Measurements from ENCODE around the gene MED23. TPM values are rescaled to one million over a fixed set of nuclear protein-coding genes. Genes with fewer than 3 reads are reported as not detected.

The MED23 gene
- total RNA-seq, 3 donors from 2014 or later: 25.8 to 40.6 (median 28.2) TPM

GRCh38 chr6:131655387-131655786 is 27.3 kb upstream of the MED23 start:
- Histone ChIP-seq H3K36me3 (ENCODE audit: low read depth) (no peaks in the 10 kb centered on the region), H3K4me1 (ENCODE audit: low read depth) (peaks cover 4% of the 10 kb centered on the region), H3K4me3 (no peak overlapping the region), H3K9me3 (no peaks in the 10 kb centered on the region)
- no peak for DNase-seq
- ATAC-seq: no peak
- intact Hi-C loops (cut with DNase I, micrococcal nuclease): no loop called here
- TF ChIP-seq CTCF (IDR thresholded peaks at IDR 0.05): no peak

- DNase-seq (no peak), ATAC-seq (no peak)
- Histone ChIP-seq H3K36me3 (ENCODE audit: low read depth) (no peaks in the 10 kb centered on the region), H3K4me1 (ENCODE audit: low read depth) (peaks cover 4% of the 10 kb centered on the region), H3K4me3 (no peak overlapping the region), H3K9me3 (no peaks in the 10 kb centered on the region)
- no peak for TF ChIP-seq CTCF (IDR thresholded peaks at IDR 0.05)
- intact Hi-C loops (cut with DNase I, micrococcal nuclease): no loop called here
Measured at GRCh38 chr6:131654326-131654725, 26.3 kb upstream of the MED23 start.

GRCh38 chr6:131652472-131652871 is 24.4 kb upstream of the MED23 start:
- intact Hi-C loops (cut with DNase I, micrococcal nuclease): no loop called here
- Histone ChIP-seq H3K4me1 (ENCODE audit: low read depth) (peaks cover 4% of the 10 kb centered on the region), H3K4me3 (no peak overlapping the region), H3K36me3 (ENCODE audit: low read depth) (no peaks in the 10 kb centered on the region), H3K9me3 (no peaks in the 10 kb centered on the region)
- DNase-seq (peak in 1 of 3 donors; percentile 79), ATAC-seq (peak; percentile 91)
- TF ChIP-seq CTCF (IDR thresholded peaks at IDR 0.05): no peak

GRCh38 chr6:131651782-131652181 is 23.7 kb upstream of the MED23 start:
- intact Hi-C loops (cut with DNase I, micrococcal nuclease): no loop called here
- DNase-seq (peak; percentile 44 to 50 (median 50)), ATAC-seq (peak; percentile 84)
- Histone ChIP-seq H3K4me3 (no peak overlapping the region), H3K4me1 (ENCODE audit: low read depth) (peaks cover 4% of the 10 kb centered on the region), H3K36me3 (ENCODE audit: low read depth) (no peaks in the 10 kb centered on the region), H3K9me3 (no peaks in the 10 kb centered on the region)
- no peak for TF ChIP-seq CTCF (IDR thresholded peaks at IDR 0.05)

GRCh38 chr6:131646249-131646670 is 18.2 kb upstream of the MED23 start:
- ATAC-seq: no peak
- Histone ChIP-seq H3K36me3 (ENCODE audit: low read depth) (no peaks in the 10 kb centered on the region), H3K4me3 (no peak overlapping the region), H3K9me3 (no peaks in the 10 kb centered on the region), H3K4me1 (ENCODE audit: low read depth) (no peaks in the 10 kb centered on the region)
- TF ChIP-seq CTCF (IDR thresholded peaks at IDR 0.05): no peak
- intact Hi-C loops (cut with DNase I, micrococcal nuclease): no loop called here
- DNase-seq: no peak

- no peak for TF ChIP-seq CTCF (IDR thresholded peaks at IDR 0.05)
- no peaks in the 10 kb centered on the region for H3K9me3 ChIP-seq
- DNase-seq: no peak
- H3K36me3 ChIP-seq (ENCODE audit: low read depth): no peaks in the 10 kb centered on the region
- ATAC-seq: peak; percentile 45
- intact Hi-C loops (cut with DNase I, micrococcal nuclease): no loop called here
- H3K4me1 ChIP-seq (ENCODE audit: low read depth): no peaks in the 10 kb centered on the region
- no peak overlapping the region for H3K4me3 ChIP-seq
Measured at GRCh38 chr6:131645846-131646245, 17.8 kb upstream of the MED23 start.

Measured in mucosa of descending colon (tissue), 3 donors.